ENCODE data around the gene KLHL29. TPM values are rescaled to one million over a fixed set of nuclear protein-coding genes. Genes with fewer than 3 reads are reported as not detected.

The KLHL29 gene
- total RNA-seq, 1 experiment from 2014 or later = 2.6 TPM

GRCh38 chr2:23642516-23642915 lies 257.5 kb downstream of the KLHL29 start:
- Histone ChIP-seq H3K27ac (ENCODE audit: low read length) (no peak overlapping the region), H3K79me2 (ENCODE audit: low read length) (no peaks in the 10 kb centered on the region), H3K27me3 (ENCODE audit: low read length) (no peaks in the 10 kb centered on the region), H3K36me3 (ENCODE audit: low read depth, low read length) (no peaks in the 10 kb centered on the region), H3K4me2 (ENCODE audit: low read length) (no peak overlapping the region), H4K20me1 (ENCODE audit: low read length) (no peaks in the 10 kb centered on the region), H3K9ac (ENCODE audit: low read length) (no peak overlapping the region), H3F3A (ENCODE audit: low read length, unreplicated experiment) (no peaks in the 10 kb centered on the region), H3K4me1 (ENCODE audit: insufficient read depth, low read length) (no peaks in the 10 kb centered on the region), H2AFZ (ENCODE audit: low read length) (no peak overlapping the region), H3K9me3 (ENCODE audit: low read length) (no peaks in the 10 kb centered on the region), H3K9me2 (replicated peaks; ENCODE audit: low read length) (no peaks in the 10 kb centered on the region), H3K4me3 (ENCODE audit: low read length) (no peak overlapping the region)
- ChIA-PET POLR2A (ENCODE audit: unreplicated experiment) (no interaction called here), CTCF (no interaction called here)
- intact Hi-C loops (cut with micrococcal nuclease) = no loop called here
- ATAC-seq (no peak), DNase-seq (no peak)
- no TSS peak for BruUV-seq (replicated peaks)
- no peak for TF ChIP-seq EZH2 (IDR thresholded peaks at IDR 0.05; ENCODE audit: low read length, unreplicated experiment)
- no peak for TF ChIP-seq EZH2phosphoT487 (IDR thresholded peaks at IDR 0.05; ENCODE audit: borderline replicate concordance, low read length)
- TF ChIP-seq CTCF (conservative IDR thresholded peaks at IDR 0.05; ENCODE audit: low read depth, low read length) = no peak

GRCh38 chr2:23645230-23645808 lies 260.3 kb downstream of the KLHL29 start:
- no peaks in the 10 kb centered on the region for H3K9me2 ChIP-seq (replicated peaks; ENCODE audit: low read length)
- H3K9me3 ChIP-seq (ENCODE audit: low read length) = no peaks in the 10 kb centered on the region
- ChIA-PET CTCF (no interaction called here), POLR2A (ENCODE audit: unreplicated experiment) (no interaction called here)
- intact Hi-C loops (cut with micrococcal nuclease) = no loop called here
- H3K27me3 ChIP-seq (ENCODE audit: low read length) = no peaks in the 10 kb centered on the region
- BruUV-seq (replicated peaks) = no TSS peak
- DNase-seq (no peak), ATAC-seq (no peak)
- peaks cover 6% of the 10 kb centered on the region; the same call in 1 of the 2 replicates for H3K4me1 ChIP-seq (ENCODE audit: insufficient read depth, low read length)
- H3F3A ChIP-seq (ENCODE audit: low read length, unreplicated experiment) = no peaks in the 10 kb centered on the region
- no peaks in the 10 kb centered on the region for H3K36me3 ChIP-seq (ENCODE audit: low read depth, low read length)
- H3K4me2 ChIP-seq (ENCODE audit: low read length) = no peak overlapping the region
- H2AFZ ChIP-seq (ENCODE audit: low read length) = no peak overlapping the region
- H4K20me1 ChIP-seq (ENCODE audit: low read length) = no peaks in the 10 kb centered on the region
- H3K79me2 ChIP-seq (ENCODE audit: low read length) = no peaks in the 10 kb centered on the region
- H3K27ac ChIP-seq (ENCODE audit: low read length) = no peak overlapping the region
- no peak overlapping the region for H3K4me3 ChIP-seq (ENCODE audit: low read length)
- no peak overlapping the region for H3K9ac ChIP-seq (ENCODE audit: low read length)
- no peak for TF ChIP-seq CTCF (conservative IDR thresholded peaks at IDR 0.05; ENCODE audit: low read depth, low read length)
- TF ChIP-seq EZH2 (IDR thresholded peaks at IDR 0.05; ENCODE audit: low read length, unreplicated experiment) = no peak
- TF ChIP-seq EZH2phosphoT487 (IDR thresholded peaks at IDR 0.05; ENCODE audit: borderline replicate concordance, low read length) = no peak

- no peak for ATAC-seq
- no peaks in the 10 kb centered on the region for H3F3A ChIP-seq (ENCODE audit: low read length, unreplicated experiment)
- POLR2A ChIA-PET (ENCODE audit: unreplicated experiment) = no interaction called here
- H3K36me3 ChIP-seq (ENCODE audit: low read depth, low read length) = no peaks in the 10 kb centered on the region
- H3K27me3 ChIP-seq (ENCODE audit: low read length) = no peaks in the 10 kb centered on the region
- H3K9me3 ChIP-seq (ENCODE audit: low read length) = no peaks in the 10 kb centered on the region
- BruUV-seq (replicated peaks) = no TSS peak
- intact Hi-C loops (cut with micrococcal nuclease) = no loop called here
- peaks cover 19% of the 10 kb centered on the region for H3K4me1 ChIP-seq (ENCODE audit: insufficient read depth, low read length)
- CTCF ChIA-PET = no interaction called here
- DNase-seq = no peak
- no peak overlapping the region for H3K4me2 ChIP-seq (ENCODE audit: low read length)
- no peak overlapping the region for H3K4me3 ChIP-seq (ENCODE audit: low read length)
- H3K27ac ChIP-seq (ENCODE audit: low read length) = no peak overlapping the region
- H2AFZ ChIP-seq (ENCODE audit: low read length) = no peak overlapping the region
- no peaks in the 10 kb centered on the region for H4K20me1 ChIP-seq (ENCODE audit: low read length)
- no peak overlapping the region for H3K9ac ChIP-seq (ENCODE audit: low read length)
- no peaks in the 10 kb centered on the region for H3K79me2 ChIP-seq (ENCODE audit: low read length)
- no peaks in the 10 kb centered on the region for H3K9me2 ChIP-seq (replicated peaks; ENCODE audit: low read length)
- TF ChIP-seq CTCF (conservative IDR thresholded peaks at IDR 0.05; ENCODE audit: low read depth, low read length) (no peak), EZH2phosphoT487 (IDR thresholded peaks at IDR 0.05; ENCODE audit: borderline replicate concordance, low read length) (no peak), EZH2 (IDR thresholded peaks at IDR 0.05; ENCODE audit: low read length, unreplicated experiment) (no peak)
These were observed 262.6 kb downstream of the KLHL29 start for GRCh38 chr2:23647563-23647962.
